NB4 (cell line): ENCODE measurements around the gene TSPAN33.

Source experiments
- POLR2A ChIP-seq: IDR thresholded peaks from 2 replicates; pipeline ENCODE4 v1.6.1; 2011; ENCODE audit warnings: mild to moderate bottlenecking; ENCODE audit not compliant: insufficient read length; ENCODE audit errors: extremely low read depth
- TF ChIP-seq, protein P1 (sequence below): IDR thresholded peaks from one replicate; pipeline ENCODE4 v1.5.1; 2012; ENCODE audit warnings: low read depth, low read length

DNA sequence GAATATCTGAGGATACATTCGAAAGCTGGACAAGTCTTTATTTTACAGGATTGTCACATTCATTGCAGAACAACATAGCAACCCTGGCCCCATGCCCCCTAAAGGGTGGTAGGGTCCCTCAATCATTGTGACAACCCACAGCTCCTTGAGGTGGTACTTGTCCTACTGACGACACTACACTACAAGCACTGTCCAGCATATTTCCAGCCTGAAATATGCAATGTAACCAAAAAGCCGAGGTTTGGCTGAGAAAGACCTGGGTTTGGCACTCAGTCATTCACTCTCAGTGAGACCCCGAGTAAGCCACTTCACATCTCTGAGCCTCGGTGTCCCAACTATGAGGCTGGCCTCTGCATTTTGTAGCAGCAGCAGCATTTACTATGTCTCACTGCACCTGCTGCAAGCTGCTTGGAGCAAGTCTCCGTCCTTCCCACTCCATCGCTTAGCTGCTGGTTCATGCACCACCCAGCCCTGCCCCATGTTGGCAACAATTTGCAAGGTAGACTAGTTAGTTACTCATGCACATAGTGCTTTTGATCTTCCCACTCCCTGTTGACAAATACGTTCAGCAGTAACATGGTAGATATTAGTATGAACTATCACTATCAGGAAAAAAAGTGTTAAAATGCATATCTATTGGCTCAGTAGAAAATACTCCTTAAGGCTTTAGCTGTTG, 46.0 kb upstream of the TSPAN33 start:
- TF ChIP-seq, protein P1, sequence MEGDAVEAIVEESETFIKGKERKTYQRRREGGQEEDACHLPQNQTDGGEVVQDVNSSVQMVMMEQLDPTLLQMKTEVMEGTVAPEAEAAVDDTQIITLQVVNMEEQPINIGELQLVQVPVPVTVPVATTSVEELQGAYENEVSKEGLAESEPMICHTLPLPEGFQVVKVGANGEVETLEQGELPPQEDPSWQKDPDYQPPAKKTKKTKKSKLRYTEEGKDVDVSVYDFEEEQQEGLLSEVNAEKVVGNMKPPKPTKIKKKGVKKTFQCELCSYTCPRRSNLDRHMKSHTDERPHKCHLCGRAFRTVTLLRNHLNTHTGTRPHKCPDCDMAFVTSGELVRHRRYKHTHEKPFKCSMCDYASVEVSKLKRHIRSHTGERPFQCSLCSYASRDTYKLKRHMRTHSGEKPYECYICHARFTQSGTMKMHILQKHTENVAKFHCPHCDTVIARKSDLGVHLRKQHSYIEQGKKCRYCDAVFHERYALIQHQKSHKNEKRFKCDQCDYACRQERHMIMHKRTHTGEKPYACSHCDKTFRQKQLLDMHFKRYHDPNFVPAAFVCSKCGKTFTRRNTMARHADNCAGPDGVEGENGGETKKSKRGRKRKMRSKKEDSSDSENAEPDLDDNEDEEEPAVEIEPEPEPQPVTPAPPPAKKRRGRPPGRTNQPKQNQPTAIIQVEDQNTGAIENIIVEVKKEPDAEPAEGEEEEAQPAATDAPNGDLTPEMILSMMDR: no peak
- no peak for TF ChIP-seq POLR2A
